Upper lobe of left lung (tissue), 4 donors: ENCODE measurements around the gene SMKR1.

Source experiments
- POLR2AphosphoS5 ChIP-seq, 2 donors: sonication (generic); formaldehyde crosslinking; IDR thresholded peaks; one replicate each; pipeline ENCODE4 v1.5.1; 2017; ENCODE audit warnings: antibody characterized with exemption in 2 of 2
- TF ChIP-seq, protein P1 (sequence below), 6 experiments: fragments of 450-650 bp in 4 of 6; fragments of 200-600 bp in 2 of 6; sonication (generic) in 2 of 6; IDR thresholded peaks; one replicate each; pipeline ENCODE4 v1.5.1; 2016 to 2019; ENCODE audit warnings: antibody characterized with exemption in 6 of 6

GRCh38 chr7:129494041-129494440 is 8.3 kb upstream of the SMKR1 start:
- no peak for TF ChIP-seq POLR2AphosphoS5 (IDR thresholded peaks at IDR 0.05)
- TF ChIP-seq, protein P1, sequence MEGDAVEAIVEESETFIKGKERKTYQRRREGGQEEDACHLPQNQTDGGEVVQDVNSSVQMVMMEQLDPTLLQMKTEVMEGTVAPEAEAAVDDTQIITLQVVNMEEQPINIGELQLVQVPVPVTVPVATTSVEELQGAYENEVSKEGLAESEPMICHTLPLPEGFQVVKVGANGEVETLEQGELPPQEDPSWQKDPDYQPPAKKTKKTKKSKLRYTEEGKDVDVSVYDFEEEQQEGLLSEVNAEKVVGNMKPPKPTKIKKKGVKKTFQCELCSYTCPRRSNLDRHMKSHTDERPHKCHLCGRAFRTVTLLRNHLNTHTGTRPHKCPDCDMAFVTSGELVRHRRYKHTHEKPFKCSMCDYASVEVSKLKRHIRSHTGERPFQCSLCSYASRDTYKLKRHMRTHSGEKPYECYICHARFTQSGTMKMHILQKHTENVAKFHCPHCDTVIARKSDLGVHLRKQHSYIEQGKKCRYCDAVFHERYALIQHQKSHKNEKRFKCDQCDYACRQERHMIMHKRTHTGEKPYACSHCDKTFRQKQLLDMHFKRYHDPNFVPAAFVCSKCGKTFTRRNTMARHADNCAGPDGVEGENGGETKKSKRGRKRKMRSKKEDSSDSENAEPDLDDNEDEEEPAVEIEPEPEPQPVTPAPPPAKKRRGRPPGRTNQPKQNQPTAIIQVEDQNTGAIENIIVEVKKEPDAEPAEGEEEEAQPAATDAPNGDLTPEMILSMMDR (IDR thresholded peaks at IDR 0.05), result no peak
